NOMO-1 treated with DMSO at 0.1 percent for 48 hours (cell line): ENCODE measurements around the gene PGA3.
"Not testable (repeated sequence)": the region's sequence is repeated elsewhere in the genome, so short reads cannot be mapped to it uniquely, and the experiment has no call there.

ENCODE experiments used
- DNase-seq: peaks from one replicate; lab custom pipeline; 2025; ENCODE audit not compliant: unreplicated experiment; lab: John Stamatoyannopoulos, UW

Gene PGA3

DNA sequence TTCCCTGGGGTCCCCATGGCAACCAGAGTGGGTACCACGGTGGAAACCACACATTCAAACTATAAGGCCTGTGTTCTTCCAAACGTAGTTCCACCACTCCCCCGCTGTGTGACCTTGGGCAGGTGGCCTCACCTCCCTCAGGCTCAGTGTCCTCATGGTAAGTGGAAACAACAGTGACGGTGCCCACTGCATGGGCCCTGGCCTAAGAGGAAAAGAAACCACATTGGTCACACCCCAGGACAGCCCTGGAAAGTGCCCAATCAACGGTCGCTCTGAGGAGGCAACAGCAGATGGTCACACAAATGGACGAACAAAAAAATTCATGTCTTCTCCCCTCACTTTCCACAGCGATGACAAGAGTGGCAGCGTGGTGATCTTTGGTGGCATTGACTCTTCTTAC, 44.8 kb downstream of the PGA3 start:
- DNase-seq: not testable (repeated sequence)

DNA sequence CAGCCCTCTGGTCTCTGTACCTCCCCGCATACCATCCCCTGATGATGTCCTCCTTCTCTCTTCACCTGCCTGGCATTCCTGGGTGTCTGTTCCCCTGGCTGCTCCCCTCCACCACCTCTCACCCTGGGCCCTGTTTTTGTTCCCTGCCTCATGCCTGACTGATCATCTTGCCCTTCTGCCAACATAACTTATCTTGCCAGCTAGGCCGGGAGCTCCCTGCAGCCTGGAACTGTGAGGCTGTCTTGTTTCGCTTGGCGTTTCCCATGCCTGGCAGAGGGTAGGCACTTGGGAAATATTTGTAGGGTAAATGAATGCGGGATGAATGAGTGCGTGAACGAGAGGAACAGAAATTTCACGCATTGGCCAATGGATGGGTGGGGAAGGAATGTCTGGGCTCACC, 45.9 kb downstream of the PGA3 start:
- DNase-seq: not testable (repeated sequence)

DNA sequence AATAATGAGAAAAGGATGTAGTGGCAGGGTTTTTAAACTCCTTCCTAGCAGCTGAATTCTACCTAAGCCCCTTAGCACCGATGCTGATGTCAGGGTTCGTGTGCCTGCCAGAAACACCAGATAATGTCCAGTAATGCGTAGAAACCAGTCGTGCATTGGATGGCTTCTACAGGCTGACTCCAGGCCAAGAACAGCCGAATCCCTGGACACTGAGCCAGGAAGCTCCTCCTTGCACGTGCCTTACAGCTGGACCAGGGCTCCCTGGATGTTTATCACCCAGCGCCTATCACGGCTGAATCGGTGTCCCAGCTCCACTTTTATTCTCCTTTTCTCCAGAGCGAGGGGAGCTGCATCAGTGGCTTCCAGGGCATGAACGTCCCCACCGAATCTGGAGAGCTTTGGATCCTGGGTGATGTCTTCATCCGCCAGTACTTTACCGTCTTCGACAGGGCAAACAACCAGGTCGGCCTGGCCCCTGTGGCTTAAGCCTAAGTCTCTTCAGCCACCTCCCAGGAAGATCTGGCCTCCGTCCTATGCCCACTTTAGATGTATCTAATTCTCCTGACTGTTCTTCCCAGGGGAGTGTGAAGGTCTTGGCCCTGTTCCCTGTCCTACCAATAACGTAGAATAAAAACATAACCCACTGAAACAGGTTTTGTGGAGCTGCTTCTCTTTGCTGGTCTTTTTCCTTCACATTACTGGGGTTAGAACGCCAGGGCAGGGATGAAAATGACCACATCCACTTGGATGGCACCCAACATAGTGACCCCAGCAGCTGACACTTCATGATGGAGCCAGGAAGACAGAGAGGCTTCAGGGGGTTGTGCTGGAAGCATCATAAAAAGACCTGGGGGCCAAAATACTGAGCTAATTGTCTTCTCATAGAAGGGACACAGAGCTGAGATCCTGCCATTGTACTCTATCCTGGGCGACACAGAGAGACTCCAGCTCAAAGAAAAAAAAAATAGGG, 47.8 kb downstream of the PGA3 start:
- not testable (repeated sequence) for DNase-seq

DNA sequence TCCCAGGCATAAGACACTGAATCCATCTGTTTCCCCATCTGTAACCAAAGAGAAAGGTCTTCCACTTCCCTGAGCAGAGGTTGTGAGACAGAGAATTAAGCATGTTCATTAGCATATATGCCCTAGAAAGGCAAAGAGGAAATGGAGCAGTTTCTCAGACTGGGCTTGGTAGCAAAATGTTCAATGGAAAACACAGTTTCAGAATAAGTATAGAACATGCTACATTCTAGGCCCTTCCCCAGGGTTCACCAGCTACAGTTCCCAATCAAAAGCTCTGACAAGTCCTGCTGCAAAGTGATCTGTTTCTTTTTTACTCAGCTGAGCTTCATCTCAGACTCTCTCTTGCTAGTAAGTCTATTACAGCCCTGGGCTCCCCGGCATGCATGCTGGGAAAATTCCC, 49.0 kb downstream of the PGA3 start:
- DNase-seq: not testable (repeated sequence)

DNA sequence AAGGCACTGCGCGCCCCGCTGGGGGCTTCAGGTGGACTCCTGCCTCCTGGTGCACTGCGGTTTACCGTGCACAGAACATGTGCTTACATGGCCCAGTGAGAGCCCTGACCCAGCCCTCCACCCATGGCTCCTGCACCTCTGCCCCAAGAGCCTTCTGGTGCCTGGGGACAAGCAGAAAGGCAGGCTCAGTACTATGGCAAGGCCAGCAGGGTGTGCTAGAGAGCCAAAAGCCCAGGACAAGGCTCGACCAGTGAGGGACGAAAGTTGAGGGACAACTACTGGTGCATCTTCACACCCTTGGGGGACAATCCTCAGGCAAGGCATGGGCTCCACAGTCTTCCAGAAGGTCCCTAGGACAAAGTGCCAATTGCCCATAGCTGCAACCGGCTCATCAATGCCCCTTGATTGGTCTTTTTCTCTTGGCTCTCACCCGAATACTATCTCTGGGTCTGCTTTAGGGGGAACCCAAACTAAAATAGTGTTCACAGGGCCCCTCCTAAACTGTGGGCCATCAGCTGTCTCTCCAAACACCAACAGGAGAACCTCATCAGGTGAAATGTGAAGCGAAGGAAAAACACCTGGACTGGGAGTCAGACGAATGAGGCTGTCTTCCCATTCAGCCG, 51.2 kb downstream of the PGA3 start:
- DNase-seq: peak; percentile 38

DNA sequence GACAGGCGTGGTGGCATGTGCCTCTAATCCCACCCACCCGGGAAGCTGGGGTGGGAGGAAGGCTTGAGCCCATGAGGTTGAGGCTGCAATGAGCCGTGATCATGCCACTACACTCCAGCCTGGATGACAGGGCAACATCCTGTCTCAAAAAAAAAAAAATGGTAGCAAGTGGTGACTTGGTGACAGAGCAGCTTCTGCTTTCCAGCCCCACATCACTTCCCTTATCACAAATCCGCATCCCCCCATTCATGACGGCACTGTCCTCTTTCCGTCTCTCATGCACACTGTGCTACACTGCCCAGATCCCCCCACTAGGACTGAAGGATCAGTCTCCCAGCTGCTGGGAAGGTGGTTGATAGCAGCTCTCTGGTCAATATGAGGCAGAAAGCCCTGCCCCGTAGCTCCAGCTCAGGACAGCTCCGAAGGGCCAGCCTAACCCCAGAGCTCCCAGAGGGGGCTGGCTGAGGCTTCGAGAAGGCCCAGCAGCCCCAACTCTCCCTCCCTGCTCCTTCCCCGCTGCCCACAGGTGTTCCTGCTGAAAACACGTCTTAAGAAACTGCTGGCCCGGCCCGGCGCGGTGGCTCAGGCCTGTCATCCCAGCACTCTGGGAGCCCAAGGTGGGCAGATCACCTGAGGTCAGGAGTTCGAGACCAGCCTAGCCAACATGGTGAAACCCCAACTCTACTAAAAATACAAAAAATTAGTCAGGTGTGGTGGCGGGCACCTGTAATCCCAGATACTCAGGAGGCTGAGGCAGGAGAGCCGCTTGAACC, 53.6 kb downstream of the PGA3 start:
- peak; percentile 27 for DNase-seq

DNA sequence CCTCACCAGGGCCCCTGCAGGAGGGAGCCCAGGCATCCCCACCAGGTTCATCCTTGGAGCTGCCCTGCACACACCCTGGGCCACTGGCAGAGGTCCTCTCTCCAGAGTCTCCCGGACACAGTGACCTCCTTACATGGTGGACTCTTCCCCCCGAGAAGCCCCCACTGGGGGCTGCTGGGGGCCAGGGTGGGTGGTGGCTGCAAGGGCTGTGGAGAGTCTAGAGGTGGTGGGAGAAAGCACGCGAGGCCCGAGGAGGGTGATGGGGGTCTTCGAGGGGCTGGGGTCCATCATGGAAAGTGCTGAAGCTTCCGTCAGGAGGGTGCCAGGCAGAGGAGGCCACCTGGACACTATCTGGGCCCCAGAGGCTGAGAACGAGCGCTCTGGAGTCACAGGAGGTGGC, 55.2 kb downstream of the PGA3 start:
- no peak for DNase-seq

DNA sequence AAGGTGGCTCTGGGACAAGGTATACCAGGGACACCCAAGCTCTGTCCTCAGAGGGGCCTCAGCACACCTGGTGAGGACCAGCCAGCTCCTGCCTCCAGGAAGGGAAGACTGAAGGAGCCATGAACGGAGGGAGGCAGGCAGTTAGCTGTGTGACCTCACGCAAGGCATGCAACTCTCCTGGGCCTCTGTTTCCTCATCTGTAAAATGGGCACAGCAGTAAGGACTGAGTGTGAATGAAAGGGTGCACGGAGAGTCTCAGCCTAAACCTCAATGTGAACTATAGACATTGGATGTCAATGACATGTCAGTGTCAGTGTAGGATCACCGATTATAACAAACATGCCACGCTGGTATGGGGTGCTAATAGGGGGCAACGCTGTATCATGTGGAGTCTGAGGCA, 56.0 kb downstream of the PGA3 start:
- no peak for DNase-seq
